CD4-positive, alpha-beta T cell treated with Interleukin-12 subunit alpha and Interleukin-12 subunit beta, for 1 hour (primary cell): ENCODE results near the gene PLA2G4B.
A peak's percentile ranks its signal among the peaks of the same experiment; 100 is the strongest.

Experiments used
- DNase-seq: peaks from one replicate; pipeline ENCODE4 v3.0.0-alpha.2; 2020

PLA2G4B gene

DNA sequence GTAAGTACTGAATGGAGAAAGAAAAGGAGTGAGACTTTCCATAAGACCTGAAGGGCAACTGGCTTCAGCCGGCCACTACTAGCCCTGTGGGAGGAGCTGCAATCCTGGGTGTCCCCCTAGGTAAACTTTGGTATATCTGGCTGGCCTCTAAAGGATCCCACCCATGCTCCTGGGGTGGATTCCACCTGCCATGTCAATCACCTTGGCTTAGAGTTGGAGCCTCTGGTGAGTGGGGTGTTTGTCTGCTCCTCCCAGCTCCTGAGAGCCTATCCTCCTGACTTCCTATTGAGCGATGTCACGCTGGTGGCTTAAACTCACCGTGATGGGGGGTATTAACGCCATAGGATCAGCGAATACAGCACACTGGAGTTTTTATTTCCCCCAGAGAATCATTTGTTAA lies 52.6 kb downstream of the PLA2G4B start:
- DNase-seq, result no peak

DNA sequence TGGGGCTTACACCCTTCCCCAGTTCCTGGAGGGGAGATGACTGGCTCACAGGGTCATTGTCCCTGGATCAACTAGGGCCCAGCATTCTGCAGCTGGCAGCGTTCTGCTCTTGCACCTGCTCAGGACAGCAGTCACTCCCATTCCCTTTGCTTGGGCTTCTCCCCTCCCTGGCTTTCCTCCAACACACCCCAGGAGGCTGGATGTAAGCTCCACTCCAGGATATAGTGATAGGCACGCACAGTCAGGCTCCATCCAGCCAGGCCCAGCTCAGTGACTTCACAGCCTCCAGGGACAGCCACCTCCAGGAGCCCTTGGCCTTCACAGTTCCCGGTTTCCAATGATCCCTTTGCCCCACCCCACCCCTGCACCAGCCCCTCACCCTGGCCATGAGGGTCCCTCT lies 53.3 kb downstream of the PLA2G4B start:
- DNase-seq, result no peak

DNA sequence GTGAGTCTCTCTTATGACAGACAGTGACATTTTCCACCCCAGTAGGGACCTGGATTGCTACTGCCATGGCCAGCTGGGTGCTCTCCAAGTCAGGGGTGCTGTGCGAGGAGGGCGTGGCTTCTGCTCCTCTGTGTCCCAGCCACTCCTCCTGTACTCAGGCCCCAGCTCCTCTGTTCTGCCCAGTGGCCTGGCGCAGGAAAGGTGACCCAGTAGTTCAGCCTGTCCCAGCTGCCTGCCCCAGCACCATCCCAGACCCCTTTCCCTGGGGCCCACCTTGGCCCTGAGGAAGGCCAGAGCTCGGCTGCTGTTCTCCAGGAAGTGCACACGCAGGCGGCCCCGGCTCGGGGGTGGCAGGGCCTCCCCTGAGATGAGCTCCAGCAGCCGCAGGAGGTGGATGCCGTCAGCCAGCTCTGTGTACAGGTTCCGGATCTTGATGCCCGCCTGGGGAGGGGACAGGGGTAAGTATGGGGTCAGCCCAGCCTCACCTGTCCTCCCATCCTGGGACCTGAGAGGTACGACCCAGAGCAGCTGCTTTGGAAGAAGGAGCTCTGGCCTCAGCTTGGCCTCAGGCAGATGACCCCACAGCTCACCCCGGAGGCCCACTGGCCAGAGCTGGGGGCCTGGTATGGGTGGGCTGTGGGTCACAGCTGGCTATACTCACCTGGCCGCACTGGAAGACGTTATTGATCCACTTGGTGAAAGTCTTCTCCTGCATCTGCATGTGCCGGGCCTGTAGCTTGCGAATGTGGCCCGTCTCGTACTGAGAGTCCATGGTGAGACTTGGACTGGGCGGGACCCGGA lies 54.2 kb downstream of the PLA2G4B start:
- DNase-seq, result peak; percentile 26

DNA sequence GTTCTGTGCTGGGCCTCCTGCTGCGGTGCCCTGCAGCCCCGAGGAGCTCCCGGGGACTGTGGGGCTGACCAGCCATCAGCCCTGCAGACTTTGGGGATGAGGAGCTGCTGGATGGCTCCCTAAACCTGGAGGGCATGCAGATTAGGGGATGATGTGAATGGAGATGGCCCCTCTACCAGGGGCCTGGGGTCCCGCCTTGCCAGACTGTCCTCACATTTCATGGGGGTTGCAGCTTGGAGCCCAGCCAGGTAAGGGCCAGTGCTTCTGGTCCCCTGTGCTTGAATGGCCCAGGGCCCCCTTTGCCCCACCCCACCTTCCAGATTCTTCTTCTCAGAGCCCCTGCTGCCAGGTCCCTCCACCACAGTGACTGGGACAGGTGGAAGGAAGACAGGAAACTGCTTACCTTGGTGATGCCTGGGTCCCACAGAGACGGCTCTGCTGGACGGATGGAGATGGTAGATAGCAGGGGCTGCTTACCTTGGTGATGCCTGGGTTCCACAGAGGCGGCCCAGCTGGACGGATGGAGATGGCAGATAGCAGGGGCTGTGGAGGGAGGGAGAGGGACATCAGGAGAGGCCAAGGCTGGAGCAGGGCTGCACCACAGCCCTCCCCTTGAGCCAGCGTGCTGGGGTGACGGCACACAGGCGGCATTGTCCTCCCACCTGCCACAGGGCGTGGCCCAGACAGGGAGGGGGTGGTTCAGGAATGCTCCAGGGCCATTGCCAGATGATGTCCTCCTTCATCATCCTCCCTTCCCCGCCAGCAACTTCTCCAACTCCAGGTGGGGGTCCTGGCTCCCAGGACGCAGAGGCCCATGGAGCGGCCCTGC lies 55.0 kb downstream of the PLA2G4B start, which contains the start of gene SPTBN5:
TSS of gene SPTBN5 (minus strand) at position 632 of the 829 bp plus-strand sequence. CDS start at position 76, 556 bp downstream.
- DNase-seq, result no peak

DNA sequence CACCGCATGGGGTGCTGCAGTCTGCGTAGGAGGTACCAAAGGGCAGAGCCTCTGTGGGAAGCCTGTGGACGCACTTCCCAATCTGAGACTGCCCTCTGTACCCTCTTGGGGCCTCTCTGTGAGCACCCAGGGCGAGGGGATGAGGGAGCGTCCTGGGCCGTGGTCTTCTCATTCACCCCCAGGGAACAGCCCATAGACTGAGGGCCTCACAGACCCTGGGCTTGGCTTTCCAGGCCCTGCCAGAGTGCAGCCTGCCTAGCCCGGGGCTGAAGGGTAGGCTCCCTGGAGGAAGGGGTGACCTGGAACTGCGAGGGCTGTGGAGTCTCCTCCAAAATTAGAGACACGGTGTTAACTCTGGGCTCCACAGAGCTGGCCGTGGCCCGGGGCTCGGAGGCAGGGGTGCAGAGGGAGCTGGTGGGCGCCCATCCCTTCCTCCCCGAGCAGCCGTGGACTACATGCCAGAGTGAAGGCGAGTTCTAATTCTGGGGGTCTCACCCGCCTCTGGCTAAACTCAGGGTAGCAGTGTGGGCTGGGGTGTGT lies 55.7 kb downstream of the PLA2G4B start:
- no peak for DNase-seq

DNA sequence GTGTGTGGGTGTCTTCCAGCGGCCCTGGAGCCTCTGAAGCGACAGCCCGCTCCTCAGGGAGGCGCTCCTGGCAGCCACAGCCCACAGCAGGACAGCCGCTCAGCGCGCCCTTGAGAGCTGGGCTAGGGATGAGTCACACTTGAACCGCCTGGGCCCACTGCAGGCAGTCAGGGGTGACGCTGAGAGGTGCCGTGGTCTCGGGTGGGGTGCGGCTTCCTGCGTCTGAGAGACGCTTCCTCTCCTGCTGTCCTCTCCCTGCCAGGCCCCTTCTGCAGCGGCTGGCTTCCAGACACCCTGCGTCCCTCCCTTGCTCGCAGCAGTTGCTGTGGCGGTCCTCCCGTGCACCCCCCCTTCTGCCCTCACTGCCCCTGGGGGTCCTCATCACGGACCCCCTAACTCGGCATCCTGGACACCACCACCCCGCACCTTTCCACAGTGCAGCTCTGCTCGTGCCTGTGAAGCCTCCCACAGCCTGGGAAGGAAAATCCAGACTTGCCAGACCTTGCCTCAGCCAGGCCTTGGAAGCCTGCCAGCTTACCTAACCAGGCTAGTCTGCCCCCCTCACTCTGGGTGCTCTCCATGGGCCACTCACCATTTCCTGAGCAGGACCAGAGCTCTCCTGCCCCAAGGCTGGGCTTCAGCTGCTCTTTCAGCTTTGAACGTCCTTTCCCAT lies 56.3 kb downstream of the PLA2G4B start:
- peak; percentile 92 for DNase-seq

DNA sequence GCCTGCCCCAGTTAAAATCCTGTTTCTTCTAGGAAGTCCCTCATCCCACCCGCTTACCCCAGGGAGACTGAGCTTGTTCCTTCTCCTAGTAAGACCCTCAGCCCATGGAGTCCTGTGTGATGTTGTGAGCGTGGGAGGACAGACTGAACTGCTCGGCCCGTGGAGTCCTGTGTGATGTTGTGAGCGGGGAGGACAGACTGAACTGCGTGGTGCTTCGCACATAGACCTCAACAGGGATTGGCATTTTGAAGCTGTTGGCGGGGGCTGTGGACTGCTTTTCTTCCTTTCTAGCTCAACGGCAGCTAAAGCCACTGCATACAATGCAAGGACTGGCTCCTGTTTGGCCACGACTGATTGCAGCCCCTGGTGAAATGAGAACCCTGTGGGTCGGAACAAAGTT lies 56.8 kb downstream of the PLA2G4B start:
- no peak for DNase-seq

DNA sequence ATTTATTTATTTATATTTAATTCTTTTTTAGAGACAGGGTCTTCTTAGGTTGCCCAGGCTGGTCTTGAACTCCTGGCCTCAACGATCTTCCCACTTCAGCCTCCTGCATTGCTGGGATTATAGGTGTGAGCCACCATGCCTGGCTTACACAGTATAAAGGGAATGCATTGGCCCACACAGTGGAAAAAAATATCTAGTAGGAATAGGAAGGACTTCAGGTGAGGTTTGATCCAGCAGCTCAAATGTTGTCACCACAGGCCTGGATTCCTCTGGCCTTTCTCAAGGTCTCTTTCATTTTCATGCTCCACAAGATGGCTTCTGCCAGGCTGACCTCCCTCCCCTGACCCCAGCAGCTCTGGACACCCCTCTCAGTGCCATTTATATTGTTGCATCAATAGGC lies 57.3 kb downstream of the PLA2G4B start:
- DNase-seq, result no peak

DNA sequence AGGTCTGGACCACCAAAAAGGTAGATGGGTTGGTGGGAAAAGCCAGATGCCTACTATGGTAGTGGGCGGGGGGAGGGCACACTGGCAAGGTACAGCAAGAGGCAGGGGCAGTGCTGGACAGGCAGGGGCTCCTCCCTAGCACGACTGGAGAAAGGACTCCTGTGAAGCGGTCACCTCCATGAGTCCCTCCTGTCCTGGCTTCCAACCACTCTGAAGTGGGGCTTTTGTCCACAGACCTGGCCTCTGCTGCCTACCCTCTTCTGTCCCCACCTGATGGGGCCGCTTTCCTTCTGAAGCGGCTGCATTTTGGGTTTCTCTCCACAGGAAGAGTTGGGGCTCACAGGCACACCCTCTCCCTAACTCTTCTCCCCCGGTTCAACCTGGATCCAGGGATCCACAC lies 57.9 kb downstream of the PLA2G4B start:
- DNase-seq, result no peak

DNA sequence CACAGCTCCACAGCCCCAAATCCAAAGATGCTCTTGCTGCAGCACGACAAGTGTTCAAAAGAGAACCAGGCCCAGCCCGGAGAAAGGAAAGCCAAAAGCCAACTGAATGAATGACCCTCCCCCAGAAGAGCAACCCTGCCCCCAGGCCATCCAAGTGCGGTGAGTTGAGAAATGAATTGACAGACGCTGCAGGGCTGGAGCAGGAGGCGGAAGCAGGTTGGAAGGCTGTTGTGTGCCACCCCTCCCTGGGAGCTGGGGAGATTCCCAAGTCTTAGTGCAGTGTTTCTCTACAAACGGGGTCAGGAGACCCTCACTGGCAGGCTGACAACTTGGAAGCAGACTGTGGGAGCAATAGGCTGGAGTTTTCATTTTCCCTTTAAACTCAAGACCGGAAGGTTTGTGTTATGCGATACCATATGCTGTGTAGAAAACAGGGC lies 58.7 kb downstream of the PLA2G4B start:
- no peak for DNase-seq
